HFF-Myc (cell line): ENCODE results near the gene PTPRM.

Source experiments
- DNase-seq: peaks from one replicate; pipeline ENCODE4 v3.0.0-alpha.2; 2011; ENCODE audit warnings: low read depth; ENCODE audit errors: extremely low read depth
- H3K4me3 ChIP-seq: replicated peaks from 2 replicates; pipeline ENCODE4 v1.5.1; 2011; ENCODE audit warnings: low read depth, mild to moderate bottlenecking, control low read depth, low read length
- CTCF ChIP-seq: IDR thresholded peaks from 2 replicates; pipeline ENCODE4 v1.5.1; 2012; ENCODE audit warnings: mild to moderate bottlenecking, low read depth, low read length, control low read depth; ENCODE audit errors: missing control alignments

The PTPRM gene

GRCh38 chr18:8121942-8122480 lies 554.9 kb downstream of the PTPRM start:
- no peak for TF ChIP-seq CTCF
- H3K4me3 ChIP-seq: no peak overlapping the region
- no peak for DNase-seq

GRCh38 chr18:8124232-8125146 lies 557.4 kb downstream of the PTPRM start:
- no peak for TF ChIP-seq CTCF
- no peak for DNase-seq
- no peak overlapping the region for H3K4me3 ChIP-seq

- no peak for TF ChIP-seq CTCF
- H3K4me3 ChIP-seq: no peak overlapping the region
- DNase-seq: no peak
Observed at GRCh38 chr18:8130096-8130495, 563.0 kb downstream of the PTPRM start.

GRCh38 chr18:8133032-8133431 lies 565.9 kb downstream of the PTPRM start:
- no peak for TF ChIP-seq CTCF
- no peak for DNase-seq
- H3K4me3 ChIP-seq: no peak overlapping the region

GRCh38 chr18:8133888-8134287 lies 566.8 kb downstream of the PTPRM start:
- TF ChIP-seq CTCF: no peak
- no peak overlapping the region for H3K4me3 ChIP-seq
- DNase-seq: no peak

GRCh38 chr18:8139127-8139527 lies 572.0 kb downstream of the PTPRM start:
- TF ChIP-seq CTCF: no peak
- no peak for DNase-seq

More at GRCh38 chr18:8139127-8139527, 572.0 kb downstream of the PTPRM start:
- no peak overlapping the region for H3K4me3 ChIP-seq
